GM15510 (cell line): ENCODE results near the gene CHD1.

Experiments
- POLR2A ChIP-seq: IDR thresholded peaks from 3 replicates; pipeline ENCODE4 v1.6.1; 2011; ENCODE audit warnings: borderline replicate concordance; ENCODE audit not compliant: insufficient read length; ENCODE audit errors: extremely low read depth

The CHD1 gene

DNA sequence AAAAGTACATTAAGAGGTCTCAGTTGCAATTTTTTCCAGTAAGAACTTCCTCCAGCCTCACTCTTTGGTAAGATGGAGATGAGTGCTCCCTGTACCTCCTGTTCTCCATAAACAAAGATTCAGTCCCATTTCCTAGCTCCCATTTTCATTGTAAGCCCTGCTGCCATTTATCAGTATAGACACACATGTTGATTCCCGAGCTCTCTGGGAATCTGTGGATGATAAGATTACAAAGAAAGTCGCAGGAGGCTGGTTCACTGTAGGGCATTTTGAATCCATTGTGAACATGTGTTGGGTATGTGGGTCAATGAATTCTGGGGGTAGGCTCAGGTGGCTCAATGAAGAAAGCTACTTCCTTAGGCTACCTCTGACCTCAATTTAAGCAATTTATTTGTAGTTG, 118.6 kb downstream of the CHD1 start:
- TF ChIP-seq POLR2A = no peak

DNA sequence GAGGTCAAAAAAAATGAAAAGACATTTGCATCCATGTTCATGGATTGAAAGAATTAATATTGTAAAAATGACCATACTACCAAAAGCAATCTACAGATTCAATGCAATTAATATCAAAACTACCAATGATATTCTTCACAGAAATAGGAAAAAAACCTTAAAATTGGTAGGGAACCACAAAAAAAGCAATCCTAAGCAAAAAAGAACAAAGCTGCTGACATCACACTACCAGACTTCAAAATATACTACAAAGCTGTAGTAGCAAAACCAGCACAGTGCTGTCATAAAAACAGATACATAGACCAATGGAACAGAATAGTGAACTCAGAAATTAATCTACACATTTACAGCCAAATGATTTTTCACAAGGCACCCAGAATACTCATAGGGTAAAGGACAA, 121.0 kb downstream of the CHD1 start:
- no peak for TF ChIP-seq POLR2A

DNA sequence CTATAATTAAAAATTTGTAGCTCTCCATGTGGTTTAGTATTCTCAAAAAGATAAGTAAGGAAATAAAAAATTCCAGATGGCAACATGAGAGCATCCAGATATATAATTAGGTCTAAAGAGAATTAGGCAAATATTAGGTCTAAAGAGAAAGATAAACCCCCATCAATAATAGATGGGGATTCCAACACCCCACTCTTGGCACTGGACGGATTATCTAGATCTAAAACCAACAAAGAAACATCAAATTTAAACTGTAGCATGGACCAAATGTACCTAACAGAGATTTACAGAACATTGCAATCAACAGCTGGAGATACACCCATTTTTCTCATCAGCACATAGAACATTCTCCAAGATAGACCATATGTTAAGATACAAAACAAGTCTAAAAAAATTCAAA, 123.7 kb downstream of the CHD1 start:
- TF ChIP-seq POLR2A = no peak

- no peak for TF ChIP-seq POLR2A
Measured at GRCh38 chr5:98804066-98804465, 124.7 kb downstream of the CHD1 start.
